NCI-H82 treated with DMSO at 0.1 percent for 48 hours (cell line): ENCODE measurements around the gene ARR3.
A peak's percentile ranks its signal among the peaks of the same experiment; 100 is the strongest.
"Not testable (repeated sequence)": the region's sequence is repeated elsewhere in the genome, so short reads cannot be mapped to it uniquely, and the experiment has no call there.

Experiments used
- DNase-seq: peaks from one replicate; lab custom pipeline; 2025; ENCODE audit not compliant: unreplicated experiment; lab: John Stamatoyannopoulos, UW

ARR3 gene

DNA sequence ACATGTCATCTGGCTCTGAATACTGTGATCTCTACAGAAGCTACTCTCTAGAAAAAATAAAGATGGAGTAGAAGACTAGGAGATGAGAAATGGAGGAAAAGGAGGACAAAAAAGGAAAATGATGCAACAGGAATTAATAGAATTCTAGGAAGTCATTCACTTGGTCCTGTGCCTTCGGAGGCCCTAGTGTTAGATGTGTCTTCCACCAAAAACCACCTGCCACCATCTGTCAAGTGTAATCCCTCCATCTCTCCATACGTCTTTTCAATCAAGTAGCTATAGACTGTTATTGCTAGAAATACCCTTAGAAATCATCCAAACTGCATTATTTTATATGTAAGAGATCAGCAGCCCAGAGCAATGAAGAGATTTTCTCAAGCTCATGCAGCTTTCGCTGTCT is 10.9 kb downstream of the ARR3 start:
- DNase-seq: no peak

DNA sequence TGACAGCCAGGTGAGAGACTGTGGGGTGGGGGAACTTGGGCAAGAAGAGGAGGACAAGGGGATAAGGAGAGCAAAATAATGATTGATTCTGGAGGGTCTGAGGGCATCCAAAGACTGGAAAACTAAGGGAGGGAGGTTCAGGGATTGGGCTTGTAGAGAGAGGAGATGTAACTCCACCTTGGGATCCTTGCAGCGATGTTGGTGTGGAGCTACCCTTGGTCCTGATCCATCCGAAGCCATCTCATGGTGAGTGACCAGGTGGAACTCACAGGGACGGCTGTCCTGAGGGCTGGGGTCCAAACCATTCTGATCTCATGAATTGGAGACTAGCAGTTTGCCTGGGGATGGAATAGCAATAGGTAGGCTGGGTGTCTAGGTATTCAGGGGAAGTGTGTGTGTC is 12.4 kb downstream of the ARR3 start:
- DNase-seq: no peak

DNA sequence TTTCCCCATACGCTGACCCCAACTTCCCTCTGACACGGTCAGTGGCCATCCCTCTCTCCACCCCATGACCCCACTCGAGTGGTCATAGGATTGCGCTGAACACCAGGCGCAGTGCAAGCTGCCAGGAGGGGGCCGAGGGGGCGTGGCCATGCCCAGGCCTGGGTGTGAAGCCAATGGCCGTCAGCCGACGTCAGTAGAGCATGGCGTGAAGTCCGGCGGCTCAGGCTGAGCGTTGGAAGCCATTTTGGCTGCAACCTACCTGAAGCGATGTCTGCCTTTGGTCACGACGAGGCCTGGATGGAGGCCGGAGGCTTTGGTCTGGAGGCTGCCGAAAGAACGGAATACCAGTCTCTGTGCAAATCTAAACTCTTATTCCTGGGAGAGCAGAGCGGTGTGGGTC is 13.8 kb downstream of the ARR3 start, which contains the start of gene RAB41:
RAB41 (plus strand) TSS at position 222 of the 400 bp plus-strand sequence; CDS start at position 268, 46 bp downstream.
- DNase-seq: no peak

DNA sequence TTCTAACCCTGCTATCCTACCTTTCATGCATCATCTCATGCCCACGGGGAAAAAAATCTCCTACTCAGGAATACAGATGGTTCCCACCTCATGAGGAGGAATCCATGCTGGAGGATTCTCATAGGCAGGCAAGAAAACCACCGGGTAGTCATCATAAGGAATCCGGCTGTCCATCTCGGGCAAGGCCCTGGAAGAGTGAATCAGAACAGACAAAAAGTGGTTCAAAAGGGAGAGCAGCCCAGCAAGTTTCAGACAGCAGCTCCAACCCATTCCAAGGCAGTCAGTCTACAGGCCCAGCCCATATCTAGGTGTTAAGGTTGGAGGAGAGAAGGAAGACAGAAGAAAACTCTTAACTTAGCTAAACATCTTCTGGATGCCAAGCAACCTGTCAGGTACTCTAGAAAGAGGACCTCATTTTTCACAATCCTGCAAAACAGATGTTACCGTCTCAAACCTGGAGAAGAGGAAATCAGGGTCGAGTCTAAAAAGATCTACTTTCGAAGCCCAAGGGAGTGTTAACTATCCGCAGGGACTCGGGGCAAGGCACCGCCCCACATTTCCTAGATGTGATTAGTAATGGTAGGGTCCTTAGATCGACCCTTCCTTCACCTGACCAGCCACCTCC is 21.1 kb downstream of the ARR3 start:
- DNase-seq: no peak

DNA sequence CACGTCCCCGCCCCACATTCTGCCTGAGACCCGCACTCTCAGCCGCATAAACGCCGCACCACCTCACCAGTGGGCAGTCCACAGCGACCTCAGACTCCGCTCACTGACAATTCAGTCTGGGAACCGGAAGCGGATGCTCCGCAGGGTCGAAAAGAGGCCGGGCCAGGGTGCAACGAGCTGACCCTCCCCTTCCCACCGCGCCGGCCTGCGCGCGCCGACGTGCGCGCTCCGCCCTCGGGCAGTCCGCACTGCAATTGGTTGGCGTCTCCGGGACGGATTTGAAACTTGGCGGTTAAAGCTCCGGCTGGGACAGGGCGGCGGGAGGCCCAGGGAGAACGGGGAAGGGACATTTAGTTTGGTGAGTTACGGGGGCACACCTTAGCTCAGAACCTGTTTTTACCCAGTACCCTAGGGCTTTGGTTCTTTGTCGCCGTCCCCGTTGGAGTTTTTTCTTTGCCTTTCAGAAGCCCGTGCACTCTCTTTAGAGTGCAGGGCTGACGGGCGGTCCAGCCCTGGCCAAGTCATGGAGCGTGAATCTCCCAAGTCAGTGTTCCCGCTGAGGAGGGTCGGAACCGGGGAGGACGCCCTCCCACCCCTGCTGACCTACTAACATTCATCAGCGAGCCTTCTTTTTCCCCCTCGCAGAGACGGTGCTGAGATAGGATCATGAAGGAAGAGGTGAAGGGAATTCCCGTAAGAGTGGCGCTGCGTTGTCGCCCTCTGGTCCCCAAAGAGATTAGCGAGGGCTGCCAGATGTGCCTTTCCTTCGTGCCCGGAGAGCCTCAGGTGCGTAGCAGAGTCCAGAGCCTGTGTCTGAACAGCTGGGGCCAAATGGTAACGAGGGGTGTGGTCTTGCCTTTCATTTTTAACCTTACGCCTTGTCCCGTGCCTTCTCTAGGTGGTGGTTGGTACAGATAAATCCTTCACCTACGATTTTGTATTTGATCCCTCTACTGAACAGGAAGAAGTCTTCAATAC is 21.9 kb downstream of the ARR3 start, which contains the start of the genes KIF4A and PDZD11:
KIF4A (plus strand) TSS at position 312 of the 978 bp plus-strand sequence; CDS start at position 667, 355 bp downstream.
PDZD11 (minus strand) TSS at position 135 of the 978 bp plus-strand sequence. CDS start 586 bp downstream, outside the sequence.
- DNase-seq: peak; percentile 66

DNA sequence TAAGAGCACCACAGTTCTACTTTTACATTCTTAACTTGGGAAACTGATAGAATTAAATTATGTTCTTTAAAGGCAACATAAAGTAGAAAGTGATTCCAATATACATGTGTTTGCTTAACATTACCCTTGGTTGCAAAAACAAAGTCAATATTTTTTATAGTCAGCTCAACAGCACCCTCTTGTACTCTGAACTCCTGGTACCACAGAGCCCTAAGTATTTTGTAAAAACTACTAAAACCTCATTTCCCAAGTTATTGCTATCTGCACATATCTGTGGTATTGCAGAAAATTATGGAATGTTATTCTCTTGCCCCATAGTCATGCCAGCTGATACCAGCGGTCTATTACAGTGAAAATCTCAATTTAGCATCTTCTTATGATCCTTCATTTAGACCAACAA is 24.7 kb downstream of the ARR3 start:
- no peak for DNase-seq

DNA sequence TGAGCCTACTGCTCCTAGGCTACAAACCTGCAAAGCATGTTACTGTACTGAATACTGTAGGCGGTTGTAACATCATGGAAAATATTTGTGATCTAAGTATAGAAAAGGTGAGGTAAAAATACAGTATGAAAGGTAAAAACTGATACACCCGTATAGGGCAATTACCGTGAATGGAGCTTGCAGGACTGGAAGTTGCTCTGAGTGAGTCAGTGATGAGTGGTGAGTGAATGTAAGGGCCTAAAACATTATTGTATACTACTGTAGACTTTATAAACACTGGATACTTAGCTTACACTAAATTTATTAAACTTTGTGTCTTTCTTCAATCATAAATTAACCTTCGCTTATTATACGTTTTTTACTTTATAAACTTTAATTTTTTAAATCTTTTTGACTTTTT is 25.5 kb downstream of the ARR3 start:
- DNase-seq: no peak

DNA sequence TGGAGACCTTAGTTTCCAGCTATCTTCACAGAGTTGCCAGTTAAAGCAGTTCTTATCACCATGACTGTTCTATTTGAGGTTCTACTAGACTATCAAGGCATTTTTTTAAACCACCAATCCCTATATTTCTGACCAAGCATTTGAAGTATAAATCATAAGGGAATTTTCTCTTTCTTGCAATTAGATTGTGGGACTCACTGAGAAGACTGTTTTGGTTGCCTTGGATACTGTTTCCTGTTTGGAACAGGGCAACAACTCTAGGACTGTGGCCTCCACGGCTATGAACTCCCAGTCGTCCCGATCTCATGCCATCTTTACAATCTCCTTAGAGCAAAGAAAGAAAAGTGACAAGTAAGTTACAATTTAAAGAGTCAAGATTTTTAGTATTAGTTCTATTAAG is 33.6 kb downstream of the ARR3 start:
- DNase-seq: no peak

DNA sequence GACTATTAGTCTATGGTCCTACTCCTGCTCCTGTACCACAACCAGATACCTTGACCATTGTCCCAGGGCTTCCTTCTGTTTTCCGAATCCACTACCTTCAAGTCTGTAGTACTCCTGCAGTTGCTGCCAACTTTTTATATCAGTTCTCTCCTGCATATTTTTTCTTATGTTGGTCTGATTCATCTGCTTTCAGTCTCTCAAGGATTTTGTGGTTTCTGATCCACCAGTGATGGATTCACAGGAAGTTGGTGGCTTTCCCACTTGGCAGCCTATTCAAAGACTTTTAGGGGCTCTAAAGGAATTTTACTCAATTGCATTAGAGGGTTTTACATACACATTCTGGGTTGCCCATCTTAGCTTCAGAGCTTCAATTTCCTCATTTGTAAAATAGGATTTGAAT is 45.4 kb downstream of the ARR3 start:
- no peak for DNase-seq

DNA sequence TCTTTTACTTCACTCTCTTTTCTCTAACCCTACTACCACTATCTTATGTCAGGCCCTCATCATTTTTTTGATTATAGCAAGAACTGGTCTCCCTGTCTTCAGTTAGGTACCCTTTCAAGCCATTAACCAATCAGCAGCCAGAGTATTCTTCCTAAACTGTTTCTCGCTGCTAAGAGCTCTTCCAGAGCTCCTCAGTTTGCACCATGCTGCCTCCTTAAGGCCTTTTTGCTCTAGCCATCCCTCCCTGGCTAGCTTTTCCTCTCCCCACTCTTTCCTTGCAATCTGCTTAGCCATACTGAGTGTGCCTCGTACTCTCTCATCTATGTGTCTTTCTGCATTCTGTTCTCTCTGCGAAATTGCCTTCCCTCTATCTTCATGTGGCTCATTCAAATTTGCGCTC is 54.6 kb downstream of the ARR3 start:
- DNase-seq: peak; percentile 26

DNA sequence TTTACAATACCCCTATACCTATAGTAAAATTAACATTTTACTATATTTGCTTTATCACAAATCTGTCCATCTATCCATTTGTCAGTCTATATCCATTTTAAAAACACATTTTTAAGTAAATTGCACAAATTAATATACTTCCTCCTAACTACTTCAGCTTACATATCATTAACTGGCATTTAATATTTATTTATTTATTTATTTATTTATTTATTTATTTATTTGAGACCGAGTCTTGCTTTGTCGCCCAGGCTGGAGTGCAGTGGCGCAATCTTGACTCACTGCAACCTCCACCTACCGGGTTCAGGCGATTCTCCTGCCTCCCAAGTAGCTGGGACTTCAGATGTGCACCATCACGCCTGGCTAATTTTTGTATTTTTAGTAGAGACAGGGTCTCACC is 55.5 kb downstream of the ARR3 start:
- DNase-seq: not testable (repeated sequence)

DNA sequence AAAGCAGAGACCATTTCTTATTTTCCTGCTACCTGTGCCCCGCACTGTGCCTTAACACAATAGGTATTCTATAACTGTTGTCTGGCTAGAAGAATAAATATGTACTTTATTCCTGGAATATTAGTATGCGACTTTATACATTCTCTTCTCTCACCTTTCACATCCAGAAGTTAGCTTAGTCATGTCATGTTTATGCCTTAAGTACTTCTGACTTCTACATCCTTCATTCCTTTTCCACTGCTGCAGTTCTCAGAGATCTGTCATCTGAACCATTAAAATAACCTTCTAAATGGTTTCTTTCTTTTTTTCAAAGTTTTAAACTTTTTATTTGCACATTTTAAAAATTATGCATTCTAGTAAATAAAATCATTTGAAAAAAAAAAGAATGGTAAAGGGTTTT is 56.2 kb downstream of the ARR3 start:
- DNase-seq: no peak

DNA sequence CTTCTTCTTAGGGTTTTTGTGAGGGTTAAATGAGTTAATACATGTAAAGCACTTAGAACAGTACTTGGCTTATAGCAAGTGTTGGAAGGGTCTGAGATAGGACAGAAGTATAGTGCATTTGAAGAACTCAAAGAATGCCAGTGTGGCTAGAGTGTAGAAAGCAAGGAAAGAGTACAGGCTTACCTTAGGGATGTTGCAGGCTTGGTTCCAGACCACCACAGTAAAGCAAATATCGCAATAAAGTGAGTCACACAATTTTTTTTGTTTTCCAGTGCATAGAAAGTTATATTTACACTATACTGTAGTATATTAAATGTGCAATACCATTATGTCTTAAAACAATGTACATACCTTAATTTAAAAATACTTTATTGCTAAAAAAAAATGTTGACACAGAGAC is 63.0 kb downstream of the ARR3 start:
- no peak for DNase-seq
